Measurements from ENCODE around the gene SNIP1. TPM values are rescaled to one million over a fixed set of nuclear protein-coding genes. Genes with fewer than 3 reads are reported as not detected.

The SNIP1 gene
- total RNA-seq, 3 donors from 2014 or later (not counting 1 experiment from before 2014, with no cell fraction given): 67.2 to 74.8 (median 68.1) TPM

GRCh38 chr1:37485902-37486679 lies 68.0 kb downstream of the SNIP1 start:
- Histone ChIP-seq H3K4me1 (ENCODE audit: control insufficient read depth, insufficient read depth, low read length) (peaks cover 22% of the 10 kb centered on the region), H3K9me3 (ENCODE audit: control insufficient read depth, insufficient read depth, low read length) (no peaks in the 10 kb centered on the region), H3K4me3 (ENCODE audit: low read length) (no peak overlapping the region), H3K27ac (ENCODE audit: low read length) (peak overlapping the region; percentile 23), H3K36me3 (ENCODE audit: control insufficient read depth, insufficient read depth, low read length) (peaks cover 58% of the 10 kb centered on the region), H3K27me3 (ENCODE audit: control insufficient read depth, insufficient read depth, low read length) (no peaks in the 10 kb centered on the region)
- Mint-ChIP-seq H3K36me3 (no peaks in the 10 kb centered on the region), H3K4me3 (no peak overlapping the region), H3K27ac (peak overlapping the region; percentile 99 to 100), H3K4me1 (peaks cover 24 to 36% of the 10 kb centered on the region in 2 donors), H3K27me3 (ENCODE audit: low read depth in 2 of 2) (no peaks in the 10 kb centered on the region), H3K9me3 (no peaks in the 10 kb centered on the region)
- 47% methylated on average over 6 of the region's 6 CpGs for WGBS (ENCODE audit: insufficient coverage)
- DNase-seq: peak in 1 of 2 donors; percentile 23
- intact Hi-C loops (cut with micrococcal nuclease): no loop called here
- ATAC-seq: no peak
- TF ChIP-seq CTCF (IDR thresholded peaks at IDR 0.05): no peak

Other genes starting within 250 kb of the SNIP1 start
- 100 to 1,000 TPM; 219 to 366 (median 289) TPM for gene ZC3H12A, start 79.7 kb downstream of the SNIP1 start, total RNA-seq
- gene MEAF6, start 39.5 kb downstream of the SNIP1 start, total RNA-seq: 10 to 100 TPM; 63.9 to 78.7 (median 69.0) TPM
- under 1 TPM in 1 of 3 donors, not detected in 2; 0.09 TPM for gene DNALI1, start 2.6 kb upstream of the SNIP1 start, total RNA-seq
- 10 to 100 TPM; 70.7 to 89.9 (median 85.8) TPM for gene GNL2, start 41.6 kb upstream of the SNIP1 start, total RNA-seq
- gene RSPO1, start 80.6 kb upstream of the SNIP1 start, total RNA-seq: not detected
- gene CDCA8, start 138.2 kb upstream of the SNIP1 start, total RNA-seq: 1 to 10 TPM; 1.6 to 3.3 (median 2.2) TPM
- gene EPHA10, start 210.8 kb upstream of the SNIP1 start, total RNA-seq: not detected
- gene MANEAL, start 239.6 kb upstream of the SNIP1 start, total RNA-seq: 1 to 10 TPM; 1.6 to 3.8 (median 2.4) TPM

All from natural killer cell (primary cell).